GM06990 (cell line): ENCODE measurements around the gene TNIK.

Experiments
- DNase-seq: peaks from one replicate; pipeline ENCODE4 v3.0.0-alpha.2; 2011; ENCODE audit not compliant: insufficient read length; ENCODE audit errors: extremely low read depth
- H3K27me3 ChIP-seq: replicated peaks from 2 replicates; pipeline ENCODE4 v1.6.0; 2011; ENCODE audit warnings: low read length; ENCODE audit not compliant: control insufficient read depth, insufficient read depth
- H3K36me3 ChIP-seq: 2 replicates; pipeline ENCODE4 v1.5.1; 2011; ENCODE audit warnings: low read length; ENCODE audit not compliant: control insufficient read depth, insufficient read depth
- H3K4me3 ChIP-seq: replicated peaks from 2 replicates; pipeline ENCODE4 v1.5.1; 2011; ENCODE audit warnings: low read depth, mild to moderate bottlenecking, control low read depth, low read length
- TF ChIP-seq, protein P1 (sequence below): IDR thresholded peaks from 2 replicates; pipeline ENCODE4 v1.5.1; 2011; ENCODE audit warnings: low read length, control low read depth, mild to moderate bottlenecking, inconsistent platforms; ENCODE audit not compliant: insufficient read depth, poor library complexity, severe bottlenecking

Gene TNIK

DNA sequence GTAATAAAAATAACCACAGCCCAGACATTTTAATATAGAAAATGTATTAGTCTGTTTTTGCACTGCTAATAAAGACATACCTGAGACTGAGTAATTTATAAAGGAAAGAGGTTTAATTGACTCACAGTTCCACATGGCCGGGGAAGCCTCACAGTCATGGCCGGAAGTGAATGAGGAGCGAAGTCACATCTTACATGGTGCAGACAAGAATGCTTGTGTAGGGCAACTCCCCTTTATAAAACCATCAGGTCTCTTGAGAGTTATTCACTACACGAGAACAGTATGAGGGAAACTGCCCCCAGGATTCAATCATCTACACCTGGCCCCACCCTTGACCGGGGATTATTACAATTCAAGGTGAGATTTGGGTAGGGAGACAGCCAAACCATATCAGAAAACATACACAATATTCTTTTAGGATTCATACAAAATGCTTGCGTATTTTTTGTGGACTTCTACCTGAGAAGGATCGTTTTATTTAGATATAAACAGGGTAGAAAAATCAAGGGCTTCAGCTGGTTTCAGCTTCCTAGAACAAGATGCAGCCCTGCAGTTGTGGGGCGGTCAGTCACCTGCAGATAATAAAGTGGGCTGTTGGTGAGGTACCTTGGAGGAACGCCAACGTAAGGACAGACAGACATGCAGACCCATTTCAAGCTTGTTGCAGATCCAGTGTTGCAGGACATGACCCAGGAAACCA, 101.9 kb downstream of the TNIK start:
- TF ChIP-seq, protein P1, sequence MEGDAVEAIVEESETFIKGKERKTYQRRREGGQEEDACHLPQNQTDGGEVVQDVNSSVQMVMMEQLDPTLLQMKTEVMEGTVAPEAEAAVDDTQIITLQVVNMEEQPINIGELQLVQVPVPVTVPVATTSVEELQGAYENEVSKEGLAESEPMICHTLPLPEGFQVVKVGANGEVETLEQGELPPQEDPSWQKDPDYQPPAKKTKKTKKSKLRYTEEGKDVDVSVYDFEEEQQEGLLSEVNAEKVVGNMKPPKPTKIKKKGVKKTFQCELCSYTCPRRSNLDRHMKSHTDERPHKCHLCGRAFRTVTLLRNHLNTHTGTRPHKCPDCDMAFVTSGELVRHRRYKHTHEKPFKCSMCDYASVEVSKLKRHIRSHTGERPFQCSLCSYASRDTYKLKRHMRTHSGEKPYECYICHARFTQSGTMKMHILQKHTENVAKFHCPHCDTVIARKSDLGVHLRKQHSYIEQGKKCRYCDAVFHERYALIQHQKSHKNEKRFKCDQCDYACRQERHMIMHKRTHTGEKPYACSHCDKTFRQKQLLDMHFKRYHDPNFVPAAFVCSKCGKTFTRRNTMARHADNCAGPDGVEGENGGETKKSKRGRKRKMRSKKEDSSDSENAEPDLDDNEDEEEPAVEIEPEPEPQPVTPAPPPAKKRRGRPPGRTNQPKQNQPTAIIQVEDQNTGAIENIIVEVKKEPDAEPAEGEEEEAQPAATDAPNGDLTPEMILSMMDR: no peak
- Histone ChIP-seq H3K4me3 (no peak overlapping the region), H3K27me3 (no peaks in the 10 kb centered on the region), H3K36me3 (peaks cover 3% of the 10 kb centered on the region)
- no peak for DNase-seq

DNA sequence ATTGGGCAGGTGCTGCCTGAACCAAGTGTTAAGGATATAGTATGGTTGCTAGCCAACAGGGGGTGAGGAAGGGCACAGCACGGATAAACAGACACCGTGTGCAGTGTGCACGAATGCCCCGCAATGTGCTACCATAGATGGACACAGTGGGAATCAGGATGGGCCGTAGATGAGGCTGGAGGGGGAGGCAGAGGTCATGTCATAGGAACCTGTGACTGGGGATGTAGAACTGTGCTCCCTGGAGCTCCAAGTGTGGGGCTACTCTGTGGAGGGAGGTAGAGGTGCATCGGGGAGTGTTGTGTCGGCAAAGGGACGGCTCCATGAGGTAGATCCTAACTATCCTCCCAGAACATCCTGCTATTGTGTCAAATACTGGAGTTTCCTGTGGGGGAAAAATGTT, 102.5 kb downstream of the TNIK start:
- H3K27me3 ChIP-seq: no peaks in the 10 kb centered on the region
- TF ChIP-seq, protein P1: no peak
- H3K36me3 ChIP-seq: peaks cover 3% of the 10 kb centered on the region
- no peak for DNase-seq
- no peak overlapping the region for H3K4me3 ChIP-seq

DNA sequence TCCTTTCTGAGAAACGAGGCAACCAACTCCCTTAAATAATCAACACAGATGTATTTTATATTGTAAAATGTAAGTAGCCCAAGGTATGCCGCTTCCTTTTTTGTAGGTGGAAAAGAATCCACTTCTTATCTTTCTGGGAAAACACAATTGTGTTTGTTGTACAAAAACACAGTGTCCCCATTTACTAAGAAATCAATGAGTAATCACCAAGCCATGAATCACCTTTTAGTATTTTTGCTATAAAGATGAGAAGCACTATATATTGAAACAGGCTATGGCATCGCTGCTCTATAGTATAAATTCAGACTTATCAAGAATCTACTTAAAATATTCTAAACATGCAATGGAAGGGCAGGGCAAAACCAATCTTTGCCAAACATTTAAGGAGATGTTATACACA, 104.0 kb downstream of the TNIK start:
- H3K4me3 ChIP-seq: no peak overlapping the region
- H3K36me3 ChIP-seq: peaks cover 3% of the 10 kb centered on the region
- no peaks in the 10 kb centered on the region for H3K27me3 ChIP-seq
- no peak for DNase-seq
- TF ChIP-seq, protein P1: no peak

DNA sequence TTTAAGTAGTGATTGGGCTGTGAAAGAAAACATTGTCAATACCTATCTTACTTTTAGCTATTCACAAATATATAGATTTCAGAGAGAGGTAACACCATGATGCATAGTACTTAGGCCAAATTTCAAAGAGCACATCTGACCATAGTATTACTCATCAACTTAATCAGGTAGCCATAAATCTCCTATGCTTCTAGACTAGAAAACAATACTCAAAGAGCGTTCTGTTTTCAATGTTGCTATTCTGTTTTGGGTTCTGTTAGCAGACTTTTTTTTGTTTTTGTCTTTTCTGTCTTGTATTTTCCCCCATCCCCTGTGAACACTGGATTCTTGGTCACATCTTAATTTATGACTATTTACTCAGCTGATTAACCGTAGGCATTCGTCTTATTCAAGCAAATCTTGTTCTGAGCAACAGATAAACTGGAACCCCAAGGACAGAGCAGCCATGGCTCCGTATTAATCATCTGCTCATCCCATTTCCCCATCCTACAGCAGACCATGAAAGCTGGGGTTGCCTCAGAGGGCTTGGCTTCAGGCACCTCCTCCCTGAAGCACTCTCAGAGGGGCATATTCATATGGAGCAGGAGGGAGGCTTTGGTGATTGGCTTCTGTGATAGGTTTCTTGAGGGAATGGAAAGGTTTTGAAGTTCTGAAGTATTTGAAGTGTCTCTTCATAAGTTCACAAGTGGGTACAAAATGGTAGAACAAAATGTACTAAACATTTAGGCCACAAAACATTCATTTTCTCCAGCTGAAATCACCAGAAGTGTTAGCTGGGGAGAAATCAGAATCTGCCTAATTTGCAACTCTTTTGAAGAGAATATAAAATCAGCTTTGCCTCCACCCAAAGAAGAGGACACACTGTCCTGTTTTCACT, 105.3 kb downstream of the TNIK start:
- peaks cover 3% of the 10 kb centered on the region for H3K36me3 ChIP-seq
- no peak overlapping the region for H3K4me3 ChIP-seq
- H3K27me3 ChIP-seq: no peaks in the 10 kb centered on the region
- no peak for DNase-seq
- TF ChIP-seq, protein P1: no peak

DNA sequence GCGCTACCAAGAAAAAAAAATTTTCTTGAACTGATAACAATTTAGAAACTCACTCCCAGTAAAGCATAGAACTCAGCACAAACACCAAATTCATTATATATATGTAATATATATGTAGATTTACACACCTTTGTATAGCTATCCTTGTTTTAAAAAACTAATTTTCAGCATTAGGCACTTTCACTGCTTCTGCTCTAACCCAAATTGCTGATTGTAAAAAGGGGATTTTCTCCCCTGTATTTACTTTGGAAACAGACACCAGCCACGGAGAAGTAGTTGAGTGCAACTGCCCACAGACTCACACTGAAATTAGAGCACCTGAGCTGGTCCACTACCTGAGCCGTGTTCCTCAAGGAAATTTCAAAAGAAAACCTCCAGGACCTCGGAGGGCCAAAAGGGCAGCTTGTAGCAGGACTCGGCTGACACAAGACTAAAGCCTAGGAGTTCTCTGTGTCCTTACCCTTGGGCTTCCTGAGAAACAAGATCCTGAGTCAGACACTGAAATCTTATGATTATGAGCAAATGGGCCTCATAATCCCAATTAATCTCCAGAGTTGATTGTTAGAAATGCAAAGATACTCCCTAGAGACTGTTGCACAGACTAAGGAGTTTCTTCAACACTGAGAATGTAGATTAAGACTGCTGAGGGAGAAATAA, 106.0 kb downstream of the TNIK start:
- DNase-seq: no peak
- H3K36me3 ChIP-seq: peaks cover 3% of the 10 kb centered on the region
- no peaks in the 10 kb centered on the region for H3K27me3 ChIP-seq
- TF ChIP-seq, protein P1: no peak
- H3K4me3 ChIP-seq: no peak overlapping the region
